ENCODE measurements around the gene CARHSP1.

CARHSP1 gene

GRCh38 chr16:8869212-8869987 lies 594 bp upstream of the CARHSP1 start:
- peak overlapping the region; percentile 86 for H3K4me3 Mint-ChIP-seq
- no peaks in the 10 kb centered on the region for H3K27me3 Mint-ChIP-seq
- peak overlapping the region; percentile 94 for H3K27ac Mint-ChIP-seq
- H3K36me3 Mint-ChIP-seq (ENCODE audit: low read depth): peaks cover 18% of the 10 kb centered on the region
- no peaks in the 10 kb centered on the region for H3K9me3 Mint-ChIP-seq
- DNase-seq: peak; percentile 33
- H3K4me1 Mint-ChIP-seq (ENCODE audit: low read depth): peaks cover 46% of the 10 kb centered on the region

- peak overlapping the region; percentile 92 for H3K27ac Mint-ChIP-seq
These were observed 832 bp downstream of the CARHSP1 start for GRCh38 chr16:8867932-8868415.

DNA sequence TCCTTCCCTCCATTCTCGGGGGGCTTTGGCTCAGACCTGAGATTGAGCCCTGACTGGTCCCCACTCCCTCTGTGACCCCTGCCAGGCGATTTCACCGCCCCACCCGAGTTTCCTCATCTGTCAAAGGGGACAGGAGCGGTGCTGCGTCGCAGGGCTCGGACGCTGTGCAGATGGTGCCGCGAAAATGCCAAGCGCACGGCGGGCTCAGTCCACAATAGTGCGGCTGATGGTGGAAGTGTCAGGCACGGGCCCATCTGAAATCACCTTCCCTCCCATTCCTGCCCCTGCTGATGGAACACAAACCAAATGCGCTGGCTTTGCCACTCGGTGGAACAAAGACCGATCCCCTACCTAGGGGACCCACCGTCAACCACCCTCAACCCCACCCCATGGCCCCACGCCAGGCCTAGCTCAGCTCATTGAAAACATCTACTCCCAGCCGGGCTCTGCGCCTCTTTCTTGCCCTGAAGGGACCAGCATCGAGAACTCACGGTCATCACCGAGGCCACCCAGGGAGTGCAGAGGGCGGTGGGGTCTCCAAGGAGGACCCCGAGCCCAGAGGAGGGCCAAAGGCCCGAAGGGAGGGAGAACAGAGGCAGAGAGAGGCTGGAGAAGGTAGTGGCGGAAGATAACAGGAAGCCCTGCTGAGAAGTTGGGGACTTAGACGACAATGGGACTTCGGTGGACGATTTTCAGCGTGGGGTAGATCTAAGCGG lies 1.4 kb downstream of the CARHSP1 start:
- peaks cover 56% of the 10 kb centered on the region for H3K4me1 Mint-ChIP-seq (ENCODE audit: low read depth)
- no peaks in the 10 kb centered on the region for H3K27me3 Mint-ChIP-seq

More at GRCh38 chr16:8867932-8868415, 832 bp downstream of the CARHSP1 start:
- Mint-ChIP-seq H3K36me3 (ENCODE audit: low read depth) (peaks cover 23% of the 10 kb centered on the region), H3K9me3 (no peaks in the 10 kb centered on the region), H3K4me3 (peak overlapping the region; percentile 89), H3K4me1 (ENCODE audit: low read depth) (peaks cover 51% of the 10 kb centered on the region), H3K27me3 (no peaks in the 10 kb centered on the region)
- DNase-seq: no peak

GRCh38 chr16:8866884-8867215 lies 2.0 kb downstream of the CARHSP1 start:
- Mint-ChIP-seq H3K27ac (peak overlapping the region; percentile 92), H3K27me3 (no peaks in the 10 kb centered on the region), H3K9me3 (no peaks in the 10 kb centered on the region), H3K36me3 (ENCODE audit: low read depth) (peaks cover 30% of the 10 kb centered on the region), H3K4me1 (ENCODE audit: low read depth) (peaks cover 59% of the 10 kb centered on the region), H3K4me3 (peak overlapping the region; percentile 89)
- DNase-seq: no peak

More for the DNA sequence above, 1.4 kb downstream of the CARHSP1 start:
- peaks cover 26% of the 10 kb centered on the region for H3K36me3 Mint-ChIP-seq (ENCODE audit: low read depth)
- H3K4me3 Mint-ChIP-seq: peak overlapping the region; percentile 89
- peak overlapping the region; percentile 92 for H3K27ac Mint-ChIP-seq
- H3K9me3 Mint-ChIP-seq: no peaks in the 10 kb centered on the region
- DNase-seq: no peak

DNA sequence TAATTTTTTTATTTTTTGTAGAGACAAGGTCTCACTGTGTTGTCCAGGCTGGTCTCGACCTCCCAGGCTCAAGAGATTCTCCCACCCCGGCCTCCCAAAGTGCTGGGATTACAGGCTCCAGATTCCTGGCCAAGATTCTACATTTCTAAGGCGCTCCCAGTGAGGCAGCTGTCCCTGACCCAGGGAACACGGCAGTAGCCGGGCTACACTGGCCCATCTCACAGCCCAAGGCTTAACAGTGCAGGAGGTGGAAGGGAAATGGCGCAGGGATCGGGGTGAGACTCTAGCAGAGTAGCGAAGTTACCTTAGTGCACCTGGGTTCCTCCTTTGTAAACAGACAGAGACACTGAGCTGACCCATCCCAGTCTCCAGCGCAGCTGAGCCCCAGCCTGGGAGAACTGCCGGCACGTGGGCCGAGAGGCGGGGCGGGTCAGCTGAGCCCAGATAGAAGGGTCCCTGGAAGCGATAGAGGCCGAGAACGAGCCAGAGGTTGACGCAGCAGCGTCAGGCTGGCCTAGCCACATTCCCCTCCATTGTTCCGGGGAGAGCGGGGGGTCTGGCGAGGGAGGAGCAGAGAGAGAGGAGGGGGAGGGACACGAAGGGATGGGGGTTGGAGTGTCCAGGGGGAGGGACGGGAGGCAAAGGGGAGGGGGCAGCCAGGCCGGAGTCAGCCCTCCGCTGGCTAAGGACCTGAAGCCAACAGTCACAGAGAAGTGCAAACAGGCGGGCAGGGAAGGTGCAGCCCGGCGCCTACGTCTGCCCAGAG lies 2.5 kb downstream of the CARHSP1 start:
- no peaks in the 10 kb centered on the region for H3K9me3 Mint-ChIP-seq
- H3K36me3 Mint-ChIP-seq (ENCODE audit: low read depth): peaks cover 33% of the 10 kb centered on the region
- peak overlapping the region; percentile 89 for H3K4me3 Mint-ChIP-seq
- H3K27me3 Mint-ChIP-seq: no peaks in the 10 kb centered on the region
- peaks cover 57% of the 10 kb centered on the region for H3K4me1 Mint-ChIP-seq (ENCODE audit: low read depth)
- peak overlapping the region; percentile 75 for H3K27ac Mint-ChIP-seq
- no peak for DNase-seq

- Mint-ChIP-seq H3K27me3 (no peaks in the 10 kb centered on the region), H3K36me3 (ENCODE audit: low read depth) (peaks cover 38% of the 10 kb centered on the region), H3K27ac (peak overlapping the region; percentile 44), H3K4me3 (peak overlapping the region; percentile 89), H3K9me3 (no peaks in the 10 kb centered on the region), H3K4me1 (ENCODE audit: low read depth) (peaks cover 49% of the 10 kb centered on the region)
- DNase-seq: no peak
These were observed 3.5 kb downstream of the CARHSP1 start for GRCh38 chr16:8865145-8865882.

- no peak overlapping the region for H3K4me3 Mint-ChIP-seq
- DNase-seq: no peak
- peaks cover 44% of the 10 kb centered on the region for H3K4me1 Mint-ChIP-seq (ENCODE audit: low read depth)
These were observed 4.2 kb downstream of the CARHSP1 start for GRCh38 chr16:8864480-8865110.

GRCh38 chr16:8863594-8864424 lies 5.0 kb downstream of the CARHSP1 start:
- Mint-ChIP-seq H3K4me3 (no peak overlapping the region), H3K27me3 (no peaks in the 10 kb centered on the region), H3K36me3 (ENCODE audit: low read depth) (peaks cover 47% of the 10 kb centered on the region), H3K27ac (peak overlapping the region; percentile 78), H3K9me3 (no peaks in the 10 kb centered on the region), H3K4me1 (ENCODE audit: low read depth) (peaks cover 38% of the 10 kb centered on the region)
- no peak for DNase-seq

More at GRCh38 chr16:8864480-8865110, 4.2 kb downstream of the CARHSP1 start:
- peaks cover 42% of the 10 kb centered on the region for H3K36me3 Mint-ChIP-seq (ENCODE audit: low read depth)
- H3K9me3 Mint-ChIP-seq: no peaks in the 10 kb centered on the region
- H3K27me3 Mint-ChIP-seq: no peaks in the 10 kb centered on the region
- H3K27ac Mint-ChIP-seq: peak overlapping the region; percentile 78

DNA sequence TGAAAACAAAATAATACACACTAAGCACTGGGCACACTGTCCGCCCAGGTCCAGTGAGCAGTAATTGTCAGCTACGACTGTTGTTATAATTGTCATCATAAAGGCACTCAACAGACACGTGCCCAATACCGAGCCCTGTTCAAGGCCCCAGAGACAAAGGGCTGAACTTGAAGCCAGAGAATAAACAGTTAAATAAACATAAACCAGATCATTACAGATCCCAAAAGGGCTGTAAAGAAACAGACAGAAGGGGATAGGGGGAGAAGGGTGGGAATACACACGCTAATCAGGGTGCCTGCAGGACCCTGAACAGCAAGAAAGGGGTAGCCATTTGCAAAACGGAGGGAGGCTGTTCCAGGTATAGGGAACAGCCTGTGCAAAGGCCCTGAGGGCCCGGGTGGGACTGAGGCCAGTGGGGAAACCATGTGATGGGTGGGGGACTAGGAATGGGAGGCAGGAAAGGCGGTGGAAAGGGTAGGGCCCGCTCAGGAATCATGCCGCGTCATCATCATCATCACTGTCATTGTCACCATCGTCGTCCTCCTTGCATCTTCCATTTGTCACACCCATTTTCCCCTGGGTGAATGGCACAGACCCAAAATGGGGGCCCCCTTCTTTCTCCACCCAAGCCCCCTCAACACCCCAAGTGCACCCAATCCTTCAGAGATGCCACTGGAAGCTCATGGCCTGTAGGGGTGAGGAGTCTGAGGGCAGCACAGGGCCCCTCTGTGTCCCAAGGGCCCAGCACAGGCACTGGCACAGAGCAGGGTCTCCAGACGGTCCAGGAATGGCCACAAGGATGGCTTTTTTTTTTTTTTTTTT lies 6.3 kb downstream of the CARHSP1 start:
- peak overlapping the region; percentile 71 for H3K27ac Mint-ChIP-seq
- H3K9me3 Mint-ChIP-seq: no peaks in the 10 kb centered on the region

GRCh38 chr16:8861563-8862308 lies 7.1 kb downstream of the CARHSP1 start:
- Mint-ChIP-seq H3K4me3 (no peak overlapping the region), H3K4me1 (ENCODE audit: low read depth) (peaks cover 38% of the 10 kb centered on the region), H3K36me3 (ENCODE audit: low read depth) (peaks cover 53% of the 10 kb centered on the region), H3K9me3 (no peaks in the 10 kb centered on the region), H3K27ac (peak overlapping the region; percentile 71), H3K27me3 (no peaks in the 10 kb centered on the region)
- no peak for DNase-seq

More for the DNA sequence above, 6.3 kb downstream of the CARHSP1 start:
- Mint-ChIP-seq H3K4me1 (ENCODE audit: low read depth) (peaks cover 40% of the 10 kb centered on the region), H3K4me3 (no peak overlapping the region), H3K36me3 (ENCODE audit: low read depth) (peaks cover 52% of the 10 kb centered on the region), H3K27me3 (no peaks in the 10 kb centered on the region)
- no peak for DNase-seq

DNA sequence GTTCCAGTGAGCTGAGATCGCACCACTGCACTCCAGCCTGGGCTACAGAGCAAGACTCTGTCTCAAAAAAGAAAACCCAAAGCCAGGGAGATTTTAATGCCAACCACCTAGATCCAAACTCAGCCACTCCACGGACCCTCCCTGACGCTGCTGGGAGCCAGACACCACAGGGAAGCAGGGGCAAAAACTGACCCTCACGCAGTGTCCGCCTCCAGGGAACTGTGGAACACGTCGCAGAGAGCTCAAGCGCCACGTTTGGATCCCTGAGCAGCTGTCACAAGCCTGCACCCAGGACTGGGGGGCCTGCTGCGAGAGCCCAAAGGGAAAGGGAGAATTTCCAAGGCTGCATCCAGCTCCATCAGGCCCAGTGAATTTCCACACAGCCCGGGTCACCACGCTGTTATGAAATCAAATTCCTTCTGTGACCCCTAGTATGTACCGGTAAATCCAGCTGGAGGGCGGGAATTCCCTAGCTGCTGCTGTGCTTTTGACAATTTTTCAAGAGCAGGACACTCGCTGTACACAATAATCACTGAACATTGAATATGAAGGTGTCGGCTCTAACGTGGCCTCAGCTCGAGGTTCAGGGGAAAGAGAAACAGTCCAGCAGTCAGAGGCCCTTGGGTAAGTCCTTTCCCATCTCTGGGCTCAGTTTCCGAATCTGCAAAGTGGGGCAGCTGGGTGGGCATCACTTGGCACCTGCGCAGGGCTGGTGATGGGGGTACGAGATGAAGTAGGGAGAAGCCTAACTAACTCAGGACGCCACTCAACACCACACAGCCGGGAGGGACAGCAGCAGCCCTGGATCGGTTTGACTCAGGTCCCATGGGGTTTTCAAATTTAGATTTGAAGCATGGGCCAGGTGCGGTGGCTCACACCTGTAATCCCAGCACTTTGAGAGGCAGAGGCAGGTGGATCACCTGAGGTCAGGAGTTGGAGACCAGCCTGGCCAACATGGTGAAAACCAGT lies 8.6 kb downstream of the CARHSP1 start:
- no peak for DNase-seq
- H3K27ac Mint-ChIP-seq: peak overlapping the region; percentile 50
- no peak overlapping the region for H3K4me3 Mint-ChIP-seq
- peaks cover 35% of the 10 kb centered on the region for H3K4me1 Mint-ChIP-seq (ENCODE audit: low read depth)
- H3K9me3 Mint-ChIP-seq: no peaks in the 10 kb centered on the region
- peaks cover 64% of the 10 kb centered on the region for H3K36me3 Mint-ChIP-seq (ENCODE audit: low read depth)
- H3K27me3 Mint-ChIP-seq: no peaks in the 10 kb centered on the region

All from activated T-cell treated with anti-CD3 and anti-CD28 coated beads, Interleukin-2, amount 50 U/mL, for 24 hours (primary cell).